MM.1S (cell line): Measurements from ENCODE around the gene LURAP1L.
A peak's percentile ranks its signal among the peaks of the same experiment; 100 is the strongest.

ENCODE experiments used
- DNase-seq: peaks from one replicate; pipeline ENCODE4 v3.0.0-alpha.2; 2015
- H2AFZ ChIP-seq: fragments of 300-600 bp; sonication (generic); 2 replicates; pipeline ENCODE4 v1.6.0; 2016; ENCODE audit warnings: antibody characterized with exemption, low read length
- H3F3A ChIP-seq: fragments of 300-600 bp; sonication (generic); 2 replicates; pipeline ENCODE4 v1.6.1; 2016; ENCODE audit warnings: mild to moderate bottlenecking, antibody characterized with exemption, low read length, moderate library complexity, mixed read lengths; ENCODE audit not compliant: insufficient read depth
- H3K27ac ChIP-seq: fragments of 300-600 bp; sonication (generic); 2 replicates; pipeline ENCODE4 v1.5.1; 2016; ENCODE audit warnings: mild to moderate bottlenecking, low read length
- H3K27me3 ChIP-seq: fragments of 300-600 bp; sonication (generic); replicated peaks from 2 replicates; pipeline ENCODE4 v1.6.0; 2016; ENCODE audit warnings: low read length; ENCODE audit not compliant: insufficient read depth
- H3K36me3 ChIP-seq: fragments of 300-600 bp; sonication (generic); replicated peaks from 2 replicates; pipeline ENCODE4 v1.6.1; 2016; ENCODE audit warnings: mild to moderate bottlenecking, low read length, mixed read lengths; ENCODE audit not compliant: insufficient read depth
- H3K4me1 ChIP-seq: fragments of 300-600 bp; sonication (generic); 2 replicates; pipeline ENCODE4 v1.6.1; 2016; ENCODE audit warnings: low read length, mixed read lengths
- H3K4me2 ChIP-seq: fragments of 300-600 bp; sonication (generic); 2 replicates; pipeline ENCODE4 v1.6.0; 2016; ENCODE audit warnings: low read depth, low read length
- H3K4me3 ChIP-seq: fragments of 300-600 bp; sonication (generic); 2 replicates; pipeline ENCODE4 v1.5.1; 2016; ENCODE audit warnings: low read length, mixed read lengths
- H3K79me2 ChIP-seq: fragments of 300-600 bp; sonication (generic); 2 replicates; pipeline ENCODE4 v1.6.1; 2016; ENCODE audit warnings: mixed run types, low read length, mixed read lengths
- H3K9ac ChIP-seq: fragments of 300-600 bp; sonication (generic); 2 replicates; pipeline ENCODE4 v1.6.1; 2016; ENCODE audit warnings: low read length, mixed read lengths
- H3K9me2 ChIP-seq: fragments of 300-600 bp; sonication (generic); replicated peaks from 2 replicates; pipeline ENCODE4 v1.6.1; 2016; ENCODE audit warnings: mild to moderate bottlenecking, low read length, mixed read lengths; ENCODE audit not compliant: insufficient read depth
- H3K9me3 ChIP-seq: fragments of 300-600 bp; sonication (generic); replicated peaks from 2 replicates; pipeline ENCODE4 v1.6.1; 2016; ENCODE audit warnings: mild to moderate bottlenecking, low read length, mixed read lengths; ENCODE audit not compliant: insufficient read depth
- H4K20me1 ChIP-seq: fragments of 300-600 bp; sonication (generic); 2 replicates; pipeline ENCODE4 v1.6.1; 2016; ENCODE audit warnings: mild to moderate bottlenecking, low read length, moderate library complexity, mixed read lengths; ENCODE audit not compliant: insufficient read depth
- CTCF ChIP-seq: fragments of 300-600 bp; sonication (generic); IDR thresholded peaks from 2 replicates; pipeline ENCODE4 v1.5.1; 2016; ENCODE audit warnings: antibody characterized with exemption, low read length, mixed read lengths
- EZH2 ChIP-seq: fragments of 300-600 bp; sonication (generic); optimal IDR thresholded peaks from 2 replicates; pipeline ENCODE3; 2017; ENCODE audit warnings: low read depth, mild to moderate bottlenecking, antibody characterized with exemption, low read length, mixed read lengths
- EZH2phosphoT487 ChIP-seq: fragments of 300-600 bp; sonication (generic); IDR thresholded peaks from 2 replicates; pipeline ENCODE4 v1.6.1; 2018; ENCODE audit warnings: antibody characterized with exemption, low read length

Gene LURAP1L

GRCh38 chr9:12774861-12775678 is at the start of gene LURAP1L:
Gene LURAP1L, plus strand, starts transcription at chr9:12775020. Its CDS starts 696 bp downstream, at chr9:12775716.
- Histone ChIP-seq H3K36me3 (no peaks in the 10 kb centered on the region), H3K79me2 (peaks cover 21% of the 10 kb centered on the region), H3K9me3 (no peaks in the 10 kb centered on the region), H4K20me1 (no peaks in the 10 kb centered on the region), H3K9me2 (no peaks in the 10 kb centered on the region), H3K27ac (peak within 1 kb of the TSS; percentile 93), H3K4me3 (peak within 1 kb of the TSS; percentile 63), H3F3A (peaks cover 8% of the 10 kb centered on the region; the same call in 1 of the 2 replicates), H3K9ac (peak within 1 kb of the TSS; percentile 85), H3K4me1 (no peaks in the 10 kb centered on the region), H3K27me3 (no peaks in the 10 kb centered on the region), H2AFZ (peak within 1 kb of the TSS; percentile 84), H3K4me2 (peak within 1 kb of the TSS; percentile 92; the same call in 1 of the 2 replicates)
- peak; percentile 47 for DNase-seq
- TF ChIP-seq EZH2phosphoT487 (no peak), EZH2 (no peak)

GRCh38 chr9:12726795-12727194 is 48.0 kb upstream of the LURAP1L start:
- Histone ChIP-seq H3K4me1 (no peaks in the 10 kb centered on the region), H4K20me1 (no peaks in the 10 kb centered on the region), H3K9ac (no peak overlapping the region), H3K9me2 (no peaks in the 10 kb centered on the region), H3K4me2 (no peak overlapping the region), H3K79me2 (no peaks in the 10 kb centered on the region), H3K4me3 (no peak overlapping the region), H3K9me3 (no peaks in the 10 kb centered on the region), H3K27me3 (no peaks in the 10 kb centered on the region), H3K36me3 (no peaks in the 10 kb centered on the region), H3K27ac (no peak overlapping the region), H3F3A (no peaks in the 10 kb centered on the region), H2AFZ (no peak overlapping the region)
- TF ChIP-seq EZH2phosphoT487 (no peak), CTCF (no peak), EZH2 (no peak)
- no peak for DNase-seq

- H3K27ac ChIP-seq, result no peak overlapping the region
- H3F3A ChIP-seq, result no peaks in the 10 kb centered on the region
- no peaks in the 10 kb centered on the region for H3K9me2 ChIP-seq
- no peak for DNase-seq
- no peak overlapping the region for H3K4me2 ChIP-seq
- H3K4me1 ChIP-seq, result peaks cover 5% of the 10 kb centered on the region
- no peaks in the 10 kb centered on the region for H3K27me3 ChIP-seq
- no peaks in the 10 kb centered on the region for H3K9me3 ChIP-seq
- no peaks in the 10 kb centered on the region for H3K36me3 ChIP-seq
- no peak overlapping the region for H3K9ac ChIP-seq
- H3K79me2 ChIP-seq, result no peaks in the 10 kb centered on the region
- H3K4me3 ChIP-seq, result no peak overlapping the region
- H2AFZ ChIP-seq, result no peak overlapping the region
- H4K20me1 ChIP-seq, result no peaks in the 10 kb centered on the region
- TF ChIP-seq CTCF (no peak), EZH2 (no peak), EZH2phosphoT487 (no peak)
Measured at GRCh38 chr9:12730198-12730597, 44.6 kb upstream of the LURAP1L start.

- no peaks in the 10 kb centered on the region for H3K9me2 ChIP-seq
- no peak overlapping the region for H3K27ac ChIP-seq
- H3K36me3 ChIP-seq, result no peaks in the 10 kb centered on the region
- no peak for TF ChIP-seq CTCF
- TF ChIP-seq EZH2, result no peak
- no peak for TF ChIP-seq EZH2phosphoT487
- H3K4me3 ChIP-seq, result no peak overlapping the region
- H2AFZ ChIP-seq, result no peak overlapping the region
- no peaks in the 10 kb centered on the region for H3K79me2 ChIP-seq
- no peaks in the 10 kb centered on the region for H4K20me1 ChIP-seq
- H3K4me2 ChIP-seq, result no peak overlapping the region
- no peaks in the 10 kb centered on the region for H3F3A ChIP-seq
- DNase-seq, result no peak
- H3K27me3 ChIP-seq, result no peaks in the 10 kb centered on the region
- peaks cover 10% of the 10 kb centered on the region for H3K4me1 ChIP-seq
- no peak overlapping the region for H3K9ac ChIP-seq
- no peaks in the 10 kb centered on the region for H3K9me3 ChIP-seq
Measured at GRCh38 chr9:12730927-12731326, 43.9 kb upstream of the LURAP1L start.
